ENCODE data around the gene BDKRB2. TPM values are rescaled to one million over a fixed set of nuclear protein-coding genes. Genes with fewer than 3 reads are reported as not detected.

BDKRB2 gene
- total and polyA plus RNA-seq, 2 of the 13 experiments (the other 11 are each of a cell fraction or from before 2014, with no cell fraction given), result 0.03 TPM; not detected in 1

DNA sequence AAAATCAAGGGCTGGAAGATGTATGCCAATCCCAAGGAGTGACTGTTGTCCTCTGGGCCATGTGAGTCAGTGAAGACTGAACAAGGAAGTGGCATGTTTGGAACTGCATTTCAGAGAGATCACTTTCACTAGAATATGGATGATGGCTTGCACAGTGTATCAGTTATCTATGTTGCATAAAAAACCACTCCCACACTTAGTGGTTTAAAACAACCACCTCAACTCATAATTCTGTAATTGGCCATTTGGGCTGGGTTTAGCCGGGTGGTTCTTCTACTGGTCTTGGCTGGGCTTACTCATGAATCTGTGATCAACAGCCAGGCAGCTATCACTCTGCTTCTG lies 66.8 kb downstream of the BDKRB2 start:
- ChIA-PET POLR2A (no interaction called here), CTCF (ENCODE audit: low intra/inter-chr PET ratio, low total read pairs) (no interaction called here)
- intact Hi-C loops (cut with micrococcal nuclease; ENCODE audit: unreplicated experiment) (no loop called here), in situ Hi-C loops (cut with HindIII; ENCODE audit: extremely low pct_ligation_motif_present, low pct_unique_long_range_greater_than_20kb) (no loop called here)
- Histone ChIP-seq H3K36me3 (replicated peaks in 1 of 2; ENCODE audit: control insufficient read depth in 1 of 2, insufficient read depth in 2 of 2, low read length in 2 of 2) (no peaks in the 10 kb centered on the region), H3K4me3 (replicated peaks in 1 of 3; ENCODE audit: insufficient read depth in 1 of 3, low read depth in 2 of 3, low read length in 3 of 3) (no peak overlapping the region), H3K4me2 (ENCODE audit: low read depth, low read length) (no peak overlapping the region), H3K27me3 (ENCODE audit: control insufficient read depth in 1 of 2, insufficient read depth in 2 of 2, low read length in 2 of 2) (peaks cover 0 to 13% of the 10 kb centered on the region in 2 experiments; a peak in 1 of 5 replicates), H3K79me2 (ENCODE audit: insufficient read depth, low read length) (no peaks in the 10 kb centered on the region), H3K4me1 (ENCODE audit: insufficient read depth, low read length) (peaks cover 22% of the 10 kb centered on the region), H3K27ac (ENCODE audit: extremely low read length, insufficient read depth, low read length) (no peak overlapping the region), H3K9me3 (ENCODE audit: low read length) (peaks cover 7% of the 10 kb centered on the region; the same call in 1 of the 2 replicates), H4K20me1 (ENCODE audit: insufficient read depth, low read length) (no peaks in the 10 kb centered on the region), H3K9ac (ENCODE audit: insufficient read depth, low read depth, low read length) (no peak overlapping the region), H2AFZ (ENCODE audit: low read length) (no peak overlapping the region)
- TF ChIP-seq, protein P1, sequence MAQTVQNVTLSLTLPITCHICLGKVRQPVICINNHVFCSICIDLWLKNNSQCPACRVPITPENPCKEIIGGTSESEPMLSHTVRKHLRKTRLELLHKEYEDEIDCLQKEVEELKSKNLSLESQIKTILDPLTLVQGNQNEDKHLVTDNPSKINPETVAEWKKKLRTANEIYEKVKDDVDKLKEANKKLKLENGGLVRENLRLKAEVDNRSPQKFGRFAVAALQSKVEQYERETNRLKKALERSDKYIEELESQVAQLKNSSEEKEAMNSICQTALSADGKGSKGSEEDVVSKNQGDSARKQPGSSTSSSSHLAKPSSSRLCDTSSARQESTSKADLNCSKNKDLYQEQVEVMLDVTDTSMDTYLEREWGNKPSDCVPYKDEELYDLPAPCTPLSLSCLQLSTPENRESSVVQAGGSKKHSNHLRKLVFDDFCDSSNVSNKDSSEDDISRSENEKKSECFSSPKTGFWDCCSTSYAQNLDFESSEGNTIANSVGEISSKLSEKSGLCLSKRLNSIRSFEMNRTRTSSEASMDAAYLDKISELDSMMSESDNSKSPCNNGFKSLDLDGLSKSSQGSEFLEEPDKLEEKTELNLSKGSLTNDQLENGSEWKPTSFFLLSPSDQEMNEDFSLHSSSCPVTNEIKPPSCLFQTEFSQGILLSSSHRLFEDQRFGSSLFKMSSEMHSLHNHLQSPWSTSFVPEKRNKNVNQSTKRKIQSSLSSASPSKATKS (CRISPR knock-in tag; IDR thresholded peaks at IDR 0.05), result no peak
- no peak for TF ChIP-seq SRSF1 (optimal IDR thresholded peaks at IDR 0.05; ENCODE audit: low read depth, low read length)
- peak; percentile 58; the same call in 1 of the 2 replicates for TF ChIP-seq ZNF331 (CRISPR knock-in tag; IDR thresholded peaks at IDR 0.05)
- no peak for TF ChIP-seq ZEB1 (IDR thresholded peaks at IDR 0.05; ENCODE audit: insufficient replicate concordance, low read depth)
- FAIRE-seq (no peak), ATAC-seq (no peak), DNase-seq (ENCODE audit: low spot score) (no peak)
- 0% methylated on average over 1 of the region's 1 CpG for WGBS (ENCODE audit: low lambda C conversion rate)
- BruUV-seq (replicated peaks), result no TSS peak

DNA sequence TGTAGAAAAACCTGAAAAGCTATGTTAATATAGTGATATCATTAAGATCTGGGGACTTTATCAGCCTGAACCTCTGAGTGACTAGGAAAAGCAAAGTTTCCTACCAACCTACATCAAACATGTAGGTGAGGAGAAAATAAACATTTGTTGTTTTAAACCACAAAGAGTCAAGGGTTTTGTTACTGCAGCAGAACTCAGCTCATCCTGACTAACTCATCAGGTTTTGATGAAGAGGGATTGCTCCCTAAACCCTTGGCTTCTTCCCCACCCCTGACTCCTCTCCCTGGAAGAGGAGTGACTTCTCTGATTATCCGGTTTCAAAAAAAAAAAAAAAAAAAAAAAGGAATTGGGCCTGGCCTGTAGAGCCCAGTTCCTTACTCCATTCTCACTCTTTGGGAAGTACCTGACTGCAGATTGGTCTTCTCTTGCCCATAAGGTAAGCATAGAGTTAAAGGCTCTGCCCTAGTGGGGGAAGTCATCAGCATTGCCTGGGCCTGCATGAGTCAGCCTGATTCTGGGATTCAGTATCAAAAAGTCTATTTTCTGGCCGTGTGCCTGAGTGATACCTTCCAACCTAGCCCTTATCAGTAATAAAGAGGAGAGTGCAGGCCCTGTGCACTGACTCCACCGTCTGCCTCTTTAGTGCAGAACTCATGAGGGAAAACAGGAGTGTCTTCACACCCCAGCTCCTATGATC lies 68.3 kb downstream of the BDKRB2 start:
- ChIA-PET CTCF (ENCODE audit: low intra/inter-chr PET ratio, low total read pairs) (interaction anchor here (1.2 kb wide), 1 partner anchor 172 kb away, joined by 8 read pairs; no protein-coding TSS in a partner anchor), POLR2A (no interaction called here)
- H3K36me3 ChIP-seq (replicated peaks in 1 of 2; ENCODE audit: control insufficient read depth in 1 of 2, insufficient read depth in 2 of 2, low read length in 2 of 2), result no peaks in the 10 kb centered on the region
- no peak overlapping the region for H3K9ac ChIP-seq (ENCODE audit: insufficient read depth, low read depth, low read length)
- BruUV-seq (replicated peaks), result no TSS peak
- DNase-seq (ENCODE audit: low spot score), result no peak
- no peak overlapping the region for H3K27ac ChIP-seq (ENCODE audit: extremely low read length, insufficient read depth, low read length)
- no peak overlapping the region for H3K4me3 ChIP-seq (replicated peaks in 1 of 3; ENCODE audit: insufficient read depth in 1 of 3, low read depth in 2 of 3, low read length in 3 of 3)
- 0% methylated on average over 2 of the region's 3 CpGs for WGBS (ENCODE audit: low lambda C conversion rate)
- intact Hi-C loops (cut with micrococcal nuclease; ENCODE audit: unreplicated experiment) (no loop called here), in situ Hi-C loops (cut with HindIII; ENCODE audit: extremely low pct_ligation_motif_present, low pct_unique_long_range_greater_than_20kb) (no loop called here)
- no peak for FAIRE-seq
- H3K4me1 ChIP-seq (ENCODE audit: insufficient read depth, low read length), result peaks cover 21% of the 10 kb centered on the region
- peak; percentile 97 for TF ChIP-seq ZNF12 (CRISPR knock-in tag; IDR thresholded peaks at IDR 0.05)
- TF ChIP-seq ZNF720 (CRISPR knock-in tag; IDR thresholded peaks at IDR 0.05), result no peak
- H3K79me2 ChIP-seq (ENCODE audit: insufficient read depth, low read length), result no peaks in the 10 kb centered on the region
- no peak overlapping the region for H3K4me2 ChIP-seq (ENCODE audit: low read depth, low read length)
- peaks cover 11% of the 10 kb centered on the region; the same call in 1 of the 2 replicates for H3K9me3 ChIP-seq (ENCODE audit: low read length)
- no peak for ATAC-seq
- H4K20me1 ChIP-seq (ENCODE audit: insufficient read depth, low read length), result no peaks in the 10 kb centered on the region
- no peak overlapping the region for H2AFZ ChIP-seq (ENCODE audit: low read length)
- peaks cover 0 to 9% of the 10 kb centered on the region in 2 experiments; a peak in 1 of 5 replicates for H3K27me3 ChIP-seq (ENCODE audit: control insufficient read depth in 1 of 2, insufficient read depth in 2 of 2, low read length in 2 of 2)
